DOHH2 (cell line): ENCODE measurements around the gene THBS1.

Experiments
- H3F3A ChIP-seq: fragments of 200-600 bp; sonication (generic), shearing (Covaris generic); 2 replicates; pipeline ENCODE4 v1.6.0; 2016; ENCODE audit warnings: antibody characterized with exemption, mild to moderate bottlenecking; ENCODE audit not compliant: control insufficient read depth, insufficient read depth
- H3K27ac ChIP-seq: fragments of 200-600 bp; sonication (generic); 2 replicates; pipeline ENCODE4 v1.5.1; 2014; ENCODE audit warnings: low read depth, mild to moderate bottlenecking, low read length, moderate library complexity
- H3K27me3 ChIP-seq: fragments of 200-600 bp; sonication (generic); 2 replicates; pipeline ENCODE4 v1.6.1; 2014; ENCODE audit warnings: mild to moderate bottlenecking, low read length, mixed read lengths; ENCODE audit not compliant: control insufficient read depth
- H3K36me3 ChIP-seq: fragments of 200-600 bp; sonication (generic); 2 replicates; pipeline ENCODE4 v1.6.1; 2014; ENCODE audit warnings: mild to moderate bottlenecking, low read length, moderate library complexity, mixed read lengths; ENCODE audit not compliant: control insufficient read depth
- H3K4me1 ChIP-seq: fragments of 200-600 bp; sonication (generic); 2 replicates; pipeline ENCODE4 v1.6.1; 2014; ENCODE audit warnings: mild to moderate bottlenecking, low read length, mixed read lengths; ENCODE audit not compliant: control insufficient read depth
- H3K4me2 ChIP-seq: fragments of 200-600 bp; sonication (generic); 2 replicates; pipeline ENCODE4 v1.6.0; 2014; ENCODE audit warnings: mild to moderate bottlenecking, low read length, moderate library complexity
- H3K4me3 ChIP-seq: fragments of 200-600 bp; sonication (generic); 2 replicates; pipeline ENCODE4 v1.5.1; 2014; ENCODE audit warnings: mild to moderate bottlenecking, low read length, mixed read lengths
- H3K79me2 ChIP-seq: fragments of 200-600 bp; sonication (generic); 2 replicates; pipeline ENCODE4 v1.6.1; 2014; ENCODE audit warnings: mild to moderate bottlenecking, low read length, mixed read lengths; ENCODE audit not compliant: control insufficient read depth
- H3K9me2 ChIP-seq: fragments of 200-600 bp; sonication (generic); replicated peaks from 2 replicates; pipeline ENCODE4 v1.6.1; 2014; ENCODE audit warnings: mild to moderate bottlenecking, low read length, mixed read lengths; ENCODE audit not compliant: control insufficient read depth
- H3K9me3 ChIP-seq: fragments of 200-600 bp; sonication (generic); 2 replicates; pipeline ENCODE4 v1.6.1; 2014; ENCODE audit warnings: antibody characterized with exemption, low read length, mixed read lengths; ENCODE audit not compliant: control insufficient read depth, insufficient read depth
- H4K20me1 ChIP-seq: fragments of 200-600 bp; sonication (generic); 2 replicates; pipeline ENCODE4 v1.6.0; 2014; ENCODE audit warnings: low read depth, mild to moderate bottlenecking, antibody characterized with exemption, low read length, moderate library complexity; ENCODE audit not compliant: control insufficient read depth, insufficient read depth
- CTCF ChIP-seq: fragments of 200-600 bp; sonication (generic); IDR thresholded peaks from one replicate; pipeline ENCODE4 v1.5.1; 2014; ENCODE audit warnings: antibody characterized with exemption, mild to moderate bottlenecking, low read depth, low read length; ENCODE audit not compliant: poor library complexity, severe bottlenecking
- EZH2phosphoT487 ChIP-seq: fragments of 200-600 bp; sonication (generic); IDR thresholded peaks from 2 replicates; pipeline ENCODE4 v1.6.1; 2017; ENCODE audit warnings: borderline replicate concordance, mild to moderate bottlenecking, antibody characterized with exemption, low read length, moderate library complexity, mixed read lengths

THBS1 gene

GRCh38 chr15:39605146-39605545 lies 24.3 kb downstream of the THBS1 start:
- Histone ChIP-seq H3K36me3 (no peaks in the 10 kb centered on the region), H3F3A (no peaks in the 10 kb centered on the region), H3K4me2 (no peak overlapping the region), H3K27me3 (no peaks in the 10 kb centered on the region), H3K27ac (no peak overlapping the region), H3K4me1 (no peaks in the 10 kb centered on the region), H3K4me3 (no peak overlapping the region), H4K20me1 (no peaks in the 10 kb centered on the region), H3K79me2 (no peaks in the 10 kb centered on the region), H3K9me2 (no peaks in the 10 kb centered on the region), H3K9me3 (no peaks in the 10 kb centered on the region)
- TF ChIP-seq CTCF = no peak
- TF ChIP-seq EZH2phosphoT487 = no peak

GRCh38 chr15:39608185-39609139 lies 27.6 kb downstream of the THBS1 start:
- Histone ChIP-seq H3K27ac (no peak overlapping the region), H3K9me2 (no peaks in the 10 kb centered on the region), H3K79me2 (no peaks in the 10 kb centered on the region), H3K36me3 (no peaks in the 10 kb centered on the region), H3K9me3 (no peaks in the 10 kb centered on the region), H4K20me1 (no peaks in the 10 kb centered on the region), H3K4me2 (no peak overlapping the region), H3K4me1 (no peaks in the 10 kb centered on the region), H3K4me3 (no peak overlapping the region), H3F3A (no peaks in the 10 kb centered on the region), H3K27me3 (no peaks in the 10 kb centered on the region)
- no peak for TF ChIP-seq CTCF
- TF ChIP-seq EZH2phosphoT487 = no peak

GRCh38 chr15:39609166-39609916 lies 28.5 kb downstream of the THBS1 start:
- no peaks in the 10 kb centered on the region for H4K20me1 ChIP-seq
- H3K36me3 ChIP-seq = no peaks in the 10 kb centered on the region
- no peaks in the 10 kb centered on the region for H3K27me3 ChIP-seq
- no peak overlapping the region for H3K4me3 ChIP-seq
- H3K9me2 ChIP-seq = no peaks in the 10 kb centered on the region
- TF ChIP-seq CTCF = no peak
- no peak for TF ChIP-seq EZH2phosphoT487
- H3K9me3 ChIP-seq = no peaks in the 10 kb centered on the region
- H3K4me2 ChIP-seq = no peak overlapping the region
- H3K4me1 ChIP-seq = no peaks in the 10 kb centered on the region
- no peak overlapping the region for H3K27ac ChIP-seq
- H3K79me2 ChIP-seq = no peaks in the 10 kb centered on the region
- no peaks in the 10 kb centered on the region for H3F3A ChIP-seq
